ENCODE results near the gene ECHDC3.

DNA sequence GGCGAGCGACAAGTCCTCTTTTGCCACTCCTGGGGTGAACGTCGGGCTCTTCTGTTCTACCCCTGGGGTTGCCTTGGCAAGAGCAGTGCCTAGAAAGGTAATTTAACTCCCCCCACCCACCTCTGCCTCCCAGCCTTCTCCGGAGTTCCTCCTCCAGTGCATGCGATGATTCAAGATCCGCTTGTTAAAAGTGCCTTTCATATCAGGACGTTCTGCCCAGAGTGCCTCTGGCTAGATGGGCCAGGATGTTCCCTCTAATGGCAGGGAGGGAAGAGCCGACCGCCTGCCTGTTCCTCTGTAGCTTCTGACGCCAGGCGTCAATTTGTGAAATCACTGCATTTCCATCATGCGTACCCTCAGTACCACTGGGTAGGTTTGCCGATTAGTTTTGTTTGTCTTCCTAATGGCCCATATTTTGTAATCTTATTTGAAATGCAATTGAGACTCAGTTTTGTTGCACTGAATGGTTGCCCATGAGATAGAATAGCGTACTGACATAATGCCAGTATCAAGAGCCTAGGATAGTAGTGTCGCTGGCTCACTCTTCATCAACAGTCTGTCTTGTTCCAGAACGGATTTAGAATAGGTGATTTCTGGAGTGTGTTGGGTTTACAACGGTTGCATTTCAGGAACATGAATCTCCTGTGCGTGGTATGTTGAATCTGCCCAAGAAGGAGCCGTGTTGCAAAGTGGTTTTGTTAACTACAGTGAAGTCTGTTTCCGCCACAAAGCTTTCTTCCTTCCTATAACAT lies 13.5 kb downstream of the ECHDC3 start:
- TF ChIP-seq EZH2 (IDR thresholded peaks at IDR 0.05; ENCODE audit: insufficient read depth, poor library complexity, severe bottlenecking) (no peak), EZH2phosphoT487 (IDR thresholded peaks at IDR 0.05; ENCODE audit: insufficient read depth, low read depth) (no peak)
